Measurements from ENCODE around the gene SLC44A3. TPM values are rescaled to one million over a fixed set of nuclear protein-coding genes. Genes with fewer than 3 reads are reported as not detected.

The SLC44A3 gene
- polyA plus RNA-seq, 4 donors: 9.5 to 90.3 (median 19.5) TPM

GRCh38 chr1:94803517-94804441 is 16.4 kb upstream of the SLC44A3 start:
- WGBS, 3 donors: 47 to 55% (median 54%) methylated on average over 8 of the region's 8 CpGs
- no peaks in the 10 kb centered on the region for H3K9me3 ChIP-seq (ENCODE audit: control insufficient read depth in 2 of 2, insufficient read depth in 1 of 2, low read depth in 1 of 2, low read length in 1 of 2)
- peaks cover 0 to 10% (median 0%) of the 10 kb centered on the region in 3 donors for H3K36me3 ChIP-seq (ENCODE audit: control insufficient read depth in 3 of 3, insufficient read depth in 2 of 3, low read depth in 1 of 3, low read length in 3 of 3)
- no peaks in the 10 kb centered on the region for H3K27me3 ChIP-seq (ENCODE audit: control insufficient read depth in 3 of 3, insufficient read depth in 3 of 3, low read length in 3 of 3)
- no peak for FAIRE-seq
- H3K4me3 ChIP-seq (ENCODE audit: low read depth in 1 of 3, low read length in 3 of 3): no peak overlapping the region
- H3K4me1 ChIP-seq (ENCODE audit: control insufficient read depth in 3 of 3, insufficient read depth in 2 of 3, low read depth in 1 of 3, low read length in 2 of 3): peaks cover 0 to 60% (median 3%) of the 10 kb centered on the region in 3 donors
- DNase-seq: no peak
- peak overlapping the region in 2 of 3 donors; percentile 49 to 67 for H3K27ac ChIP-seq (ENCODE audit: low read depth in 1 of 3, low read length in 2 of 3)

GRCh38 chr1:94804442-94804837 is 15.7 kb upstream of the SLC44A3 start:
- Histone ChIP-seq H3K27ac (ENCODE audit: low read depth in 1 of 3, low read length in 2 of 3) (peak overlapping the region in 1 of 3 donors; percentile 49), H3K4me3 (ENCODE audit: low read depth in 1 of 3, low read length in 3 of 3) (no peak overlapping the region)

GRCh38 chr1:94805912-94806311 is 14.2 kb upstream of the SLC44A3 start:
- Histone ChIP-seq H3K27me3 (ENCODE audit: control insufficient read depth in 3 of 3, insufficient read depth in 3 of 3, low read length in 3 of 3) (no peaks in the 10 kb centered on the region), H3K36me3 (ENCODE audit: control insufficient read depth in 3 of 3, insufficient read depth in 2 of 3, low read depth in 1 of 3, low read length in 3 of 3) (peaks cover 0 to 12% (median 0%) of the 10 kb centered on the region in 3 donors), H3K27ac (ENCODE audit: low read depth in 1 of 3, low read length in 2 of 3) (peak overlapping the region in 1 of 3 donors; percentile 74), H3K4me1 (ENCODE audit: control insufficient read depth in 3 of 3, insufficient read depth in 2 of 3, low read depth in 1 of 3, low read length in 2 of 3) (peaks cover 0 to 68% (median 3%) of the 10 kb centered on the region in 3 donors), H3K4me3 (ENCODE audit: low read depth in 1 of 3, low read length in 3 of 3) (no peak overlapping the region), H3K9me3 (ENCODE audit: control insufficient read depth in 2 of 2, insufficient read depth in 1 of 2, low read depth in 1 of 2, low read length in 1 of 2) (no peaks in the 10 kb centered on the region)
- peak; percentile 52 to 69 for DNase-seq
- WGBS, 3 donors: 19 to 28% (median 20%) methylated on average over 4 of the region's 4 CpGs
- FAIRE-seq: no peak

More at GRCh38 chr1:94804442-94804837, 15.7 kb upstream of the SLC44A3 start:
- WGBS, 3 donors: 59 to 70% (median 68%) methylated on average over 3 of the region's 3 CpGs
- Histone ChIP-seq H3K9me3 (ENCODE audit: control insufficient read depth in 2 of 2, insufficient read depth in 1 of 2, low read depth in 1 of 2, low read length in 1 of 2) (no peaks in the 10 kb centered on the region), H3K4me1 (ENCODE audit: control insufficient read depth in 3 of 3, insufficient read depth in 2 of 3, low read depth in 1 of 3, low read length in 2 of 3) (peaks cover 0 to 67% (median 3%) of the 10 kb centered on the region in 3 donors), H3K27me3 (ENCODE audit: control insufficient read depth in 3 of 3, insufficient read depth in 3 of 3, low read length in 3 of 3) (no peaks in the 10 kb centered on the region), H3K36me3 (ENCODE audit: control insufficient read depth in 3 of 3, insufficient read depth in 2 of 3, low read depth in 1 of 3, low read length in 3 of 3) (peaks cover 0 to 10% (median 0%) of the 10 kb centered on the region in 3 donors)
- DNase-seq (peak in 1 of 2 donors; percentile 73), FAIRE-seq (no peak)

GRCh38 chr1:94806441-94806871 is 13.7 kb upstream of the SLC44A3 start:
- H3K4me1 ChIP-seq (ENCODE audit: control insufficient read depth in 3 of 3, insufficient read depth in 2 of 3, low read depth in 1 of 3, low read length in 2 of 3): peaks cover 0 to 67% (median 3%) of the 10 kb centered on the region in 3 donors
- H3K36me3 ChIP-seq (ENCODE audit: control insufficient read depth in 3 of 3, insufficient read depth in 2 of 3, low read depth in 1 of 3, low read length in 3 of 3): peaks cover 0 to 17% (median 0%) of the 10 kb centered on the region in 3 donors
- FAIRE-seq (no peak), DNase-seq (no peak)
- no peaks in the 10 kb centered on the region for H3K9me3 ChIP-seq (ENCODE audit: control insufficient read depth in 2 of 2, insufficient read depth in 1 of 2, low read depth in 1 of 2, low read length in 1 of 2)
- H3K4me3 ChIP-seq (ENCODE audit: low read depth in 1 of 3, low read length in 3 of 3): no peak overlapping the region
- no peaks in the 10 kb centered on the region for H3K27me3 ChIP-seq (ENCODE audit: control insufficient read depth in 3 of 3, insufficient read depth in 3 of 3, low read length in 3 of 3)
- WGBS, 3 donors: 42 to 70% (median 65%) methylated on average over 6 of the region's 6 CpGs
- peak overlapping the region in 1 of 3 donors; percentile 74 for H3K27ac ChIP-seq (ENCODE audit: low read depth in 1 of 3, low read length in 2 of 3)

- peaks cover 0 to 56% (median 3%) of the 10 kb centered on the region in 3 donors for H3K4me1 ChIP-seq (ENCODE audit: control insufficient read depth in 3 of 3, insufficient read depth in 2 of 3, low read depth in 1 of 3, low read length in 2 of 3)
- H3K9me3 ChIP-seq (ENCODE audit: control insufficient read depth in 2 of 2, insufficient read depth in 1 of 2, low read depth in 1 of 2, low read length in 1 of 2): peaks cover 0 to under 1% of the 10 kb centered on the region in 2 donors
- H3K4me3 ChIP-seq (ENCODE audit: low read depth in 1 of 3, low read length in 3 of 3): no peak overlapping the region
- H3K27me3 ChIP-seq (ENCODE audit: control insufficient read depth in 3 of 3, insufficient read depth in 3 of 3, low read length in 3 of 3): no peaks in the 10 kb centered on the region
- H3K36me3 ChIP-seq (ENCODE audit: control insufficient read depth in 3 of 3, insufficient read depth in 2 of 3, low read depth in 1 of 3, low read length in 3 of 3): peaks cover 0 to 18% (median 0%) of the 10 kb centered on the region in 3 donors
- H3K27ac ChIP-seq (ENCODE audit: low read depth in 1 of 3, low read length in 2 of 3): peak overlapping the region in 2 of 3 donors; percentile 48 to 80
- 61 to 69% (median 65%) methylated on average over 12 of the region's 12 CpGs for WGBS, 3 donors
- FAIRE-seq: no peak
- peak; percentile 70 to 83 for DNase-seq
Measured at GRCh38 chr1:94807742-94808491, 12.2 kb upstream of the SLC44A3 start.

- H3K9me3 ChIP-seq (ENCODE audit: control insufficient read depth in 2 of 2, insufficient read depth in 1 of 2, low read depth in 1 of 2, low read length in 1 of 2): peaks cover 0 to 4% of the 10 kb centered on the region in 2 donors
- 28 to 52% (median 47%) methylated on average over 3 of the region's 3 CpGs for WGBS, 3 donors
- no peak overlapping the region for H3K4me3 ChIP-seq (ENCODE audit: low read depth in 1 of 3, low read length in 3 of 3)
- H3K4me1 ChIP-seq (ENCODE audit: control insufficient read depth in 3 of 3, insufficient read depth in 2 of 3, low read depth in 1 of 3, low read length in 2 of 3): peaks cover 0 to 51% (median 2%) of the 10 kb centered on the region in 3 donors
- DNase-seq: peak; percentile 25 to 62
- peak overlapping the region in 2 of 3 donors; percentile 27 to 80 for H3K27ac ChIP-seq (ENCODE audit: low read depth in 1 of 3, low read length in 2 of 3)
- no peaks in the 10 kb centered on the region for H3K27me3 ChIP-seq (ENCODE audit: control insufficient read depth in 3 of 3, insufficient read depth in 3 of 3, low read length in 3 of 3)
- H3K36me3 ChIP-seq (ENCODE audit: control insufficient read depth in 3 of 3, insufficient read depth in 2 of 3, low read depth in 1 of 3, low read length in 3 of 3): peaks cover 0 to 20% (median 0%) of the 10 kb centered on the region in 3 donors
- FAIRE-seq: no peak
Measured at GRCh38 chr1:94808669-94809068, 11.5 kb upstream of the SLC44A3 start.

GRCh38 chr1:94812985-94813384 is 7.2 kb upstream of the SLC44A3 start:
- no peak for FAIRE-seq
- whole genome bisulfite sequencing, 3 donors: 70 to 73% (median 71%) methylated on average over 4 of the region's 4 CpGs

GRCh38 chr1:94816030-94816429 is 4.1 kb upstream of the SLC44A3 start:
- Histone ChIP-seq H3K4me3 (ENCODE audit: low read depth in 1 of 3, low read length in 3 of 3) (no peak overlapping the region), H3K27ac (ENCODE audit: low read depth in 1 of 3, low read length in 2 of 3) (no peak overlapping the region), H3K27me3 (ENCODE audit: control insufficient read depth in 3 of 3, insufficient read depth in 3 of 3, low read length in 3 of 3) (no peaks in the 10 kb centered on the region), H3K9me3 (ENCODE audit: control insufficient read depth in 2 of 2, insufficient read depth in 1 of 2, low read depth in 1 of 2, low read length in 1 of 2) (peaks cover 0 to 9% of the 10 kb centered on the region in 2 donors), H3K4me1 (ENCODE audit: control insufficient read depth in 3 of 3, insufficient read depth in 2 of 3, low read depth in 1 of 3, low read length in 2 of 3) (no peaks in the 10 kb centered on the region), H3K36me3 (ENCODE audit: control insufficient read depth in 3 of 3, insufficient read depth in 2 of 3, low read depth in 1 of 3, low read length in 3 of 3) (peaks cover 0 to 14% (median 0%) of the 10 kb centered on the region in 3 donors)
- FAIRE-seq (no peak), DNase-seq (peak in 1 of 2 donors; percentile 25)
- WGBS, 3 donors: 6 to 65% (median 29%) methylated on average over 1 of the region's 1 CpG

More at GRCh38 chr1:94812985-94813384, 7.2 kb upstream of the SLC44A3 start:
- Histone ChIP-seq H3K27ac (ENCODE audit: low read depth in 1 of 3, low read length in 2 of 3) (no peak overlapping the region), H3K4me1 (ENCODE audit: control insufficient read depth in 3 of 3, insufficient read depth in 2 of 3, low read depth in 1 of 3, low read length in 2 of 3) (peaks cover 0 to 14% (median 0%) of the 10 kb centered on the region in 3 donors), H3K27me3 (ENCODE audit: control insufficient read depth in 3 of 3, insufficient read depth in 3 of 3, low read length in 3 of 3) (no peaks in the 10 kb centered on the region), H3K4me3 (ENCODE audit: low read depth in 1 of 3, low read length in 3 of 3) (no peak overlapping the region), H3K36me3 (ENCODE audit: control insufficient read depth in 3 of 3, insufficient read depth in 2 of 3, low read depth in 1 of 3, low read length in 3 of 3) (peaks cover 0 to 18% (median 0%) of the 10 kb centered on the region in 3 donors), H3K9me3 (ENCODE audit: control insufficient read depth in 2 of 2, insufficient read depth in 1 of 2, low read depth in 1 of 2, low read length in 1 of 2) (peaks cover 0 to 9% of the 10 kb centered on the region in 2 donors)
- no peak for DNase-seq

Measured in small intestine (tissue), 7 donors.